MCF 10A (cell line): ENCODE measurements around the gene CEP120. TPM values are rescaled to one million over a fixed set of nuclear protein-coding genes. Genes with fewer than 3 reads are reported as not detected.
"Not testable (repeated sequence)": the region's sequence is repeated elsewhere in the genome, so short reads cannot be mapped to it uniquely, and the experiment has no call there.

Experiments
- Bru-seq: library from RNA; stranded (reverse); fragments of 400-500 nt; gene quantifications from one replicate; lab custom pipeline; 2021; lab: Mats Ljungman, UMichigan
- BruChase-seq, 2 experiments: library from RNA; stranded (reverse); fragments of 400-500 nt; gene quantifications; one replicate each; lab custom pipeline; 2021; lab: Mats Ljungman, UMichigan
- BruUV-seq: library from RNA; stranded (reverse); fragments of 400-500 nt; replicated peaks from 2 replicates; lab custom pipeline; 2021; lab: Mats Ljungman, UMichigan
- CTCF ChIA-PET: fragments of 300-600 bp; sonication (Branson Sonifier 250); formaldehyde crosslinking; extraction: SDS; loops from one replicate; lab custom pipeline; 2021; ENCODE audit warnings: antibody characterized with exemption, inconsistent platforms; lab: Yijun Ruan, JAX
- POLR2A ChIA-PET: fragments of 300-600, 350-650 bp; sonication (Branson Sonifier 250); formaldehyde crosslinking; extraction: SDS; loops from one replicate; lab custom pipeline; 2020; ENCODE audit warnings: antibody characterized with exemption, inconsistent platforms; lab: Yijun Ruan, JAX
- DNase-seq: peaks from one replicate; pipeline ENCODE4 v3.0.0-alpha.2; 2018; ENCODE audit not compliant: unreplicated experiment
- H3K27ac Mint-ChIP-seq: one replicate; pipeline ENCODE4 v1.8.0; 2022; ENCODE audit warnings: mild to moderate bottlenecking, low read depth, mixed read lengths; ENCODE audit not compliant: unreplicated experiment
- H3K27me3 Mint-ChIP-seq: one replicate; pipeline ENCODE4 v1.8.0; 2022; ENCODE audit warnings: mixed read lengths; ENCODE audit not compliant: insufficient read depth, unreplicated experiment
- H3K36me3 Mint-ChIP-seq: one replicate; pipeline ENCODE4 v1.8.0; 2022; ENCODE audit warnings: mild to moderate bottlenecking, moderate library complexity, mixed read lengths; ENCODE audit not compliant: insufficient read depth, unreplicated experiment
- H3K4me1 Mint-ChIP-seq: one replicate; pipeline ENCODE4 v1.8.0; 2022; ENCODE audit warnings: mixed read lengths; ENCODE audit not compliant: insufficient read depth, unreplicated experiment
- H3K4me3 Mint-ChIP-seq: one replicate; pipeline ENCODE4 v1.8.0; 2022; ENCODE audit warnings: mild to moderate bottlenecking, moderate library complexity, mixed read lengths; ENCODE audit not compliant: unreplicated experiment
- H3K9me3 Mint-ChIP-seq: one replicate; pipeline ENCODE4 v1.8.0; 2022; ENCODE audit warnings: mixed read lengths; ENCODE audit not compliant: unreplicated experiment
- CTCF ChIP-seq: fragments of 200-600 bp; IDR thresholded peaks from one replicate; pipeline ENCODE4 v1.8.0; 2022; ENCODE audit warnings: antibody characterized with exemption, mild to moderate bottlenecking; ENCODE audit not compliant: unreplicated experiment
- intact Hi-C: fragments of 100-400 bp; cut with micrococcal nuclease; formaldehyde crosslinking; loops from 2 replicates; pipeline ENCODE4 v1.14.1; 2022
- long read RNA-seq: library from polyadenylated mRNA; stranded (forward); transcript quantifications from one replicate; pipeline ENCODE4 v2.0.0, GENCODE V29; 2022
- total RNA-seq: library from RNA; stranded (reverse); gene quantifications from 2 replicates; pipeline ENCODE4 v1.2.3, GENCODE V29; 2022

Gene CEP120
- 49.8 and 54.5 TPM in 2 replicates for total RNA-seq
- Bru-seq, nascent RNA = percentile 88 among the genes with signal in this experiment
- BruChase-seq, experiment 1, labeled RNA remaining after a 6-hour chase = percentile 87 among the genes with signal in this experiment
- percentile 88 among the genes with signal in this experiment for BruChase-seq, experiment 2, labeled RNA remaining after a 2-hour chase
- long read RNA-seq, full-length matches to known transcripts = 44 of 90 reads
- long read RNA-seq, partial matches to known transcripts = 23 of 90 reads
- long read RNA-seq, other reads (novel, unspliced or antisense) = 23 of 90 reads

GRCh38 chr5:123423278-123424149, at the start of gene CEP120:
Gene CEP120, minus strand, starts transcription at chr5:123423403. Its CDS starts 405 bp downstream, at chr5:123422998.
- peak; percentile 100 for DNase-seq
- H3K4me3 Mint-ChIP-seq = no peak within 1 kb of the TSS
- intact Hi-C loops = loop anchor here (1.0 kb wide), 3 partner anchors 73 to 188 kb away; partner anchors contain the start of gene CSNK1G3
- peaks cover 15% of the 10 kb centered on the region for H3K4me1 Mint-ChIP-seq
- BruUV-seq = no TSS peak
- ChIA-PET CTCF (interaction anchor here (0.5 to 3.4 kb wide), 50 partner anchors 9 to 1880 kb away, joined by 3 to 50 read pairs (median 5); partner anchors contain the start of gene CSNK1G3), POLR2A (interaction anchor here (0.5 to 9.2 kb wide), 64 partner anchors 10 to 1361 kb away, joined by 3 to 418 read pairs (median 5); partner anchors contain the start of genes CSNK1G3 and SNX2)
- no peaks in the 10 kb centered on the region for H3K27me3 Mint-ChIP-seq
- TF ChIP-seq CTCF = peak; percentile 87
- H3K27ac Mint-ChIP-seq = no peak within 1 kb of the TSS
- peaks cover 4% of the 10 kb centered on the region for H3K36me3 Mint-ChIP-seq
- H3K9me3 Mint-ChIP-seq = no peaks in the 10 kb centered on the region

- BruUV-seq = no TSS peak
- Mint-ChIP-seq H3K36me3 (no peaks in the 10 kb centered on the region), H3K27me3 (no peaks in the 10 kb centered on the region), H3K4me3 (no peak overlapping the region), H3K9me3 (peaks cover 5% of the 10 kb centered on the region), H3K4me1 (peaks cover 11% of the 10 kb centered on the region), H3K27ac (no peak overlapping the region)
- no peak for TF ChIP-seq CTCF
- intact Hi-C loops = no loop called here
- DNase-seq = no peak
- ChIA-PET CTCF (interaction anchor here (0.6 to 0.9 kb wide), 4 partner anchors 15 to 93 kb away, joined by 4 to 6 read pairs (median 5); no protein-coding TSS in a partner anchor), POLR2A (interaction anchor here (1.2 to 2.3 kb wide), 2 partner anchors 9 to 10 kb away, joined by 4 to 6 read pairs; no protein-coding TSS in a partner anchor)
Observed at GRCh38 chr5:123472150-123472924, 49.1 kb upstream of the CEP120 start.

- no peak for DNase-seq
- intact Hi-C loops = no loop called here
- H3K27me3 Mint-ChIP-seq = no peaks in the 10 kb centered on the region
- ChIA-PET POLR2A (interaction anchor here (0.7 to 2.3 kb wide), 2 partner anchors 9 to 166 kb away, joined by 3 to 6 read pairs; no protein-coding TSS in a partner anchor), CTCF (interaction anchor here (0.9 to 1.2 kb wide), 3 partner anchors 13 to 47 kb away, joined by 3 to 6 read pairs (median 4); no protein-coding TSS in a partner anchor)
- no peak for TF ChIP-seq CTCF
- peaks cover 9% of the 10 kb centered on the region for H3K9me3 Mint-ChIP-seq
- no TSS peak for BruUV-seq
- H3K27ac Mint-ChIP-seq = no peak overlapping the region
- no peaks in the 10 kb centered on the region for H3K36me3 Mint-ChIP-seq
- peaks cover 6% of the 10 kb centered on the region for H3K4me1 Mint-ChIP-seq
- no peak overlapping the region for H3K4me3 Mint-ChIP-seq
Observed at GRCh38 chr5:123471385-123471784, 48.2 kb upstream of the CEP120 start.

- H3K36me3 Mint-ChIP-seq, H3K4me3 Mint-ChIP-seq, H3K9me3 Mint-ChIP-seq, POLR2A ChIA-PET, H3K4me1 Mint-ChIP-seq, DNase-seq, intact Hi-C loops, BruUV-seq, H3K27ac Mint-ChIP-seq, H3K27me3 Mint-ChIP-seq: not testable (repeated sequence)
- CTCF ChIA-PET = interaction anchor here (0.6 to 0.9 kb wide), 2 partner anchors 52 to 839 kb away, joined by 3 to 4 read pairs; no protein-coding TSS in a partner anchor
Observed at GRCh38 chr5:123466839-123467238, 43.6 kb upstream of the CEP120 start.
